GM21515 (cell line): Measurements from ENCODE around the gene LCN9.
"Not testable (repeated sequence)": the region's sequence is repeated elsewhere in the genome, so short reads cannot be mapped to it uniquely, and the experiment has no call there.

ENCODE experiments used
- ATAC-seq: cut with Tn5 transposase; IDR thresholded peaks from one replicate; pipeline ENCODE4 v1.9.1; 2021; ENCODE audit not compliant: unreplicated experiment

Gene LCN9

DNA sequence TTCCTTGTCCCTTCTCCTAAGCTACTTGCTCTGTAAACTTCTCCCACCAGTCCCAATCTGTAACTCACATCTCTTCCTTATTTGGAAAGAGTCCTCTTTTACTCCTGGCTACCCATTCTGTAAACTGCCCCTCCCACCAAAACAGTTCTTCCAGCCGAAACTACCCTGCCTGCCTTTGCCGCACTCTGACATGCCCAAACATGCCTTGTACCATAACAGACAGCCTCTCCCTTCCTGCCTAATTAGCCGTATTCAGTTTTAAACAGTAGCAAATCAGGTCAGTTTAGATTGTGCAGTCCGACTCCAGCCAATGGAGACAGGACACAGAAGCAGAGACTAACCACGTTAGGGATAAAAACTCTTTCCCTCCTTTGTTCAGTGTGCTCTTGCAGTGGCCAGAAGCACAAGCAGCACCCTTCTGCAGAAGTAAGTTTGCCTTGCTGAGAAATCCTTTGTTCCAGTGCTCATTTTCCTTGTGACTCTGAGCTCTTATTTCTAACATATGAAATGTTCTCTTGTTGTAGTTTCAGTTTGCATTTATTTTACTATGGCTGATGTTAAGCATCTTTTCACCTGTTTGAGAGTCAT, 18.4 kb upstream of the LCN9 start:
- no peak for ATAC-seq

DNA sequence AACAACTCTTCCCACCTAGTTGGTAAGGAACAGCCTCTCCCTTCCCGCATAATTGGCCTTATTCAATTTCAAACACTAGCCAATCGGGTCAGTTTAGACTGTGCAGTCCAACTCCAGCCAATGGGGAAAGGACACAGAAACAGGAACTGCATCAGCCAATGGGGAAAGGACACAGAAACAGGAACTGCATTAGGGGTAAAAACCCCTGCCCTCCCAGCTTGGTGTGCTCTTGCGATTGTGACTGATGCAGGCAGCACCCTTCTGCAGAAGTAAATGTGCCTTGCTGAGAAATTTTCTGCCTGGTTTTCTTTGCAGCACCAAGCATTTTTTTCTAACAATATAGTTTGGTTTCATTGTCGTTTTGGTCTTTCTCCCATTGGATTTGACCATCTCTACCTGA, 15.2 kb upstream of the LCN9 start:
- ATAC-seq: no peak

DNA sequence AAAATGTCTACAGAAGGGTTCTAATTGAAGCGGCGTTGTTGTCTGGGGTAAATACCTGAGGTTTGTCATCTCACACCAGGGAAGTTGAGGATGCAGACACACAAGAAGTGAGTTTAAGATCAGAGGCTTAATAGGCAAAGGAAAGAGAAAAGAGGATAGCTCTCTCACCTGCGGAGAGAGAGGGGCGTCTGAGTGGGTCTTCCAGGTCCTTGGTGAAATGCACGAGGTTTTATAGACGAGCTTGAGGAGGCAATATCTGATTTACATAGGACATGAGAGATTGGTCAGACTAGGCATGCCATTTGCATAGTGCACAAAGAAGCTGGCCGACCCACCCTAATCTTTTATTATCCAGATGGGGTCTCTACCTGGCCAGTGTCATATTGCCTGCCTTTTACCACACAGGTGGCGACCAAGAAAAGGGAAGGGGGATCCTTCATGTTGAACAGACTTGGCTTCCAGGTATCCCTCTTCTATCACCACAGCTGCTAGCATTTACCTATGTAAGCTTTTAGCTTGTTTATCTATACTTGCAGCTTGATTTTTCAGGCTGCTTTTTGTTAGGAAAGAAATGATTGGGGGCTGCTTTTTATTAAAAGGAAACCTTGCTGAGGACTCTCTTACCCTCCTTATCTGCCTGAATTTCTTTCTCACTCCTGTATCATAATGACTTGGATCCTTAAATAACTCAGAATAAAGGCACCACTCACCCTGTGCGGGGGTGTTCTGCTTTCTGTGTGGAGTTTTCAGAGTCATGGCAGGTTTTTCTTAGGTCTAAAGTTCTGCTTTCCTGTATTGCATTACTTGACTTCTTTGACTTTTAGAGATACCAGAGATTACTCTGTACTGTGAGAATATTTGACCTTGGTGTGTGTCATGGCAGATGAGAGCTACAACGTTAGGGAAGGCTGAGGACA, 14.4 kb upstream of the LCN9 start:
- no peak for ATAC-seq

DNA sequence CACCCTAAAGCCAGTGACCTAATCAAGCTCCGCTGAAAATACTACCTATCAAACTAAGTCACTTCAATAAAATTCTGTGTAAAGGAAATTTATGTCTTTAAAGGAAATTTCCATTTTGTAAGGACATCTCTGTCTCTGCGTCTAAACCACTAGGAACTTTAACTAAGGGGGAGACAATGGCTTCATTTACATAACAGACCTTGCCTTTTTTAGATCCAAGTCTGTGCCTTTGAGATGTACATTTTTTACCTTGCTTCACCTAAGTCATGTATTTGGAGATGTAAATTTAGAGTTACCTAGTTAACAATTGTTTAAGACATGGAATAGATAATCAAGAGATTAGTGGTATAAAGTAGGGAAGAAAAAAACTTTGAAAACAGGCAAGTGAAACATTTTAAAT, 13.6 kb upstream of the LCN9 start:
- no peak for ATAC-seq

DNA sequence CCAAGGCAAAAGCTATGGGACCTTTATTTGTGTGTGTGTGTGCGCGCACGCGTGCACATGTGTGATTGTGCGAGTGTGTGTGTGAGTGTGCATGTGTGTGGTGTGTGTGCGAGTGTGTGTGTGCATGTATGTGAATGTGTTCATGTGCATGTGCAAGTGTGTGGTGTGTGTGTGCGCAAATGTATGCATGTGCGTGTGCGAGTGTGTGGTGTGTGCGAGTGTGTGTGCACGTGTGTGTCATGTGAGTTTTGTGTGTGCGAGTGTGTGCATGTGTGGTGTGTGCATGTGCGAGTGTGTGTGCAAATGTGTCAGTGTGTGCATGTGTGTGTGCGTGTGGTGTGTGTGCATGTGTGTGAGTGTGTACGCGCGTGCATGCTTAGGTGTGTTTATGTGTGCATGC, 12.7 kb upstream of the LCN9 start:
- ATAC-seq: no peak

DNA sequence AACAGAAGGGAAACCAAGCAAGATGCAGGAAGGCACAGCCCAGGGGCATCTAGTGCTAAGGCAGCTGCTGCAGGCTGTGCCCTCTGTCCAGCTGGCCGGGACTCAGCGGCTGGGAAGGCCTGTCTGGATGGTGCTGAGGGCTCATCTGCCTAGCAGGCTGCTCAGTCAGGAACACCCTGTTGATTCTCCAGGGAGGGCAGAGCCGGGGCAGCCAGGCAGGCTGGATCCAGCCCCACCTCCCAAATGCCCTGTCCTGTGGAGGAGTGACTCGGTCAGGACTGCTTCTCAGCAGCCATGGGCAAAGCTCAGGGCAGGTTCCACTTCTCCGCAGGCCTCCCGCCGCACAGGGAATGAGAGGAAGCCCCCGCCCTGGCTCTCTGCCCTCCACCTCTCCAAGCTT, 7.8 kb upstream of the LCN9 start:
- ATAC-seq: no peak

DNA sequence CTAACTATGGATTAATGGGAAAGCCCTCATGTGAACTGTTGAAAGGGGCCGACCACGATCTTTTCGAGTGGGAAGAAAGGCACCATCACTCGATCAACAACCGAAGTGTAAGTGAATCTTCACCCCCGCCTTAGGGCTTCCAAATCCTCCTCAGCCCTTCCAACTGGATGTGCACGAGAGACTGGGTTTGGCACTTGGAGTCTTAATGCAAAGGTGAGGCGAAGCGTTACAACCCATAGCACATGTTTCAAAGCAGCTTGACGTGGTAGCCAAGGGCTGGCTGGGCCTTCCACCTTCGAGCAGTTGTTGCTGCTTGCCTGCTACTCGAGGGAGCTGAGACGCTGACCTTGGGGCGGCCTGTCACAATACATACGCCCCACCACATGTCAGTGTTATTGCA, 5.7 kb upstream of the LCN9 start:
- ATAC-seq: no peak

DNA sequence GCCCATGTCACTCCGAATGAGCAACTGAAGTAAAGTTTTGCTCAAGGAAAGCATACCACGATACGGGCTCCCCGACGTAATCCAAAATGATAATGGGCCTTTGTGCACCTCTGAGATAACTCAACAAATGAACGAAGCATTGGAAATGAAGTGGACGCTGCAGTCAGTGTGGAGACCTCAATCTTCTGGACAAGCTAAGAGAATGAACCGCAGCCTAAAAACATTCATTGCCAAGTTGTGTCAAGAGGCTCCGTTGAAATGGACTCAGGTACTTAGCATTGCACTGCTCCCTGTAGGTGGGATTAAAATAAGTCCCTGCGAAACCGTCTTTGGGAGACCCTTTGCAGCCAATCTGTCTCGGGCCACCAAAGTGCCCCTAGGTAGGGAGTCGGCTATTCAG, 3.9 kb upstream of the LCN9 start:
- ATAC-seq: no peak

DNA sequence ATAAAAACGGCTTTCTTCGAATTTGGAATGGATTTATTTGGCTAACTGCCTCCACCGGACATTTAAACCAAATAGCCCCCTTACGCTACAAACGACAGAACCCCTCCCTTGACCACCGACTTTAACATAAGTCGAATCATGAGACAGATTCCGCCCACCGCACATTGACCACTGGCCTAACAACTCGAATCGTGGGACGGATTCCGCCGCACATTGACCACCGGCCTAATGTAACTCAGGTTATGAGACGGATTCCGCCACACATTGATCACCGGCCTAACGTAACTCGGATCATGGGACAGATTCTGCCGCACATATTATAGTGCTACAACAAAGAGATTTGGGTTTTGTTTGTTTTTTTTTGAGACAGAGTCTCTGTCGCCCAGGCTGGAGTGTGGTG, 2.7 kb upstream of the LCN9 start:
- ATAC-seq: no peak

DNA sequence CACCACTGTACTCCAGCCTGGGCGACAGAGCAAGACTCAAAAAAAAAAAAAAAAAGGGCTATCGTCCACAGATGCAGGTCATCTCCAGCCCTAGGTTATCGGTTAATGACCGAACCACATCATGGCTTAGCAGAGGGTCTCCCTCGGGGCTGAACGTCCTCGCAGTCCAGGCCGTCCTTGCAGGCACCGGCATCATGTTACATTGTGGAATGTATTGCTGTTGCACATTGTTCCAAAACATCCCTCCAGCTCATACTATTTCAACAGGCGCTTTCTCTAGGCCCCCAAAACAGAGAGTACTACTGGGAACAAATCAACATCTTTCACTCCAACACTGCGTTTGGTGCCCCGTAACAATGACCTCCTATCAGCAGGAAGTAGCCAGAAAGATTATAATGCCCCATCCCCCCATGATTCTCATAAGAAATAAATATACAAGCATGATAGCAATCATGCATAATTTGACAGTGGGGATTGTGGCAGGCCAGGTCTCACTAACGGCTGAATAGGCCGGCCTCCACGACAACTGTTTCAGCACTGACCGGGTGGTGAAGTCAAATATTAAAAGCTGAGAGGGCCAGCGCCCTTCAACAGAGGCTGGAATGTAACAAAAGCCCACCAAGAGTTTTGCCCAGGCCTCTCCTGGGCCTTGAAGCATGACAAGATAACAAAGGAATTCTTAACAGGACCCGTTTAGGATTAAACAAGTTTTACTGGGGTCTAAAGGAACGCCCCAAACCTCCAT, 1.1 kb upstream of the LCN9 start:
- no peak for ATAC-seq

DNA sequence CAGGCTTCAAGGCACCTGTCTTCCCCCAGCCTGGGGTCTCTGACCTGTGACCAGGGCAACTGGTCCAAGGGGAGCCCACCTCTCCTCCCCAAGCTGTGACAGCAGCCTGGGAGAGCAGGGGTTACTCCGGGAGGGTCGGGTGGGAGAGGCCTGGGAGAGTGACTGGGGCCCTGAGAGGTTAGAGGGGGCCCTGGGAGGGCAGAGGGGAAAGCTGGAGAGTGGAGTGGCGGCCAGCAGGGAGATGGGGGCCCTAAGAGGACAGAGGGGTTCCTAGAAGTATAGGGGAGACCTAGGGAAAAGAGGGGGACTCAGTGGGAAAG, 302 bp downstream of the LCN9 start:
- ATAC-seq: no peak

DNA sequence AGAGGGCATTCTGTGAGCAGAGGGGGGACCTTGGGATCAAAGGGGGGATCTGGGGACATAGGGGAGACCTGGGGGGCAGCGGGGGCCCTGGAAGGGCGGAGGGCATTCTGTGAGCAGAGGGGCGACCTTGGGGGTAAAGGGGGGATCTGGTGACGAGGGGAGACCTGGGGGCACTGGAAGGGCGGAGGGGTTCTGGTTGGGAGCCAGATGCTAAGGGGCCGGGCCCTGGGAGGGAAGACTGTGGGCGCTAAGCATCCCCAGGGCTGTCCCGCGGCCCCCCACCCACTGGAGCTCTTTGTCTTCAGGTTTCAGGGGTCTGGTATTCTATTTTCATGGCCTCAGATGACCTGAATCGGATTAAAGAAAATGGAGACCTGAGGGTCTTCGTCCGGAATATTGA, 748 bp downstream of the LCN9 start:
- ATAC-seq: no peak

DNA sequence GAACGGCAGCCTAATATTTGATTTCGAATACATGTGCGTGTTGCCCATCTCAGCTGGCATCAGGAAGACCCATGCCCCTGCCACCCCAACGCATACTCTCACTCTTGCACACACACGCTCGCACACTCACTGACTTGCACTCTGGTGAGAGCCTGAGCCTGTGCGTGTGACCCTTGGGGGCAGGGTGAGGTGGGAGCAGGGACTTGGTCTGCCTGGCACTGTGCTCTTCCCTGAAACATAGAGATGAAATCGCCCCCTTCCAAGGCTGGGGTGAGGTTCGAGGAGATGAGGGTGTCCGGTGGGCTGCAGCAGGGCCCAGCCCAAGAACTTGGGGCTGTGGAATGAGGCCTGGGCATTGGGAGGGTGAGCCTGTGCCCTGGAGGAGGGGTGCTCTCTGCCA, 1.2 kb downstream of the LCN9 start:
- ATAC-seq: no peak

DNA sequence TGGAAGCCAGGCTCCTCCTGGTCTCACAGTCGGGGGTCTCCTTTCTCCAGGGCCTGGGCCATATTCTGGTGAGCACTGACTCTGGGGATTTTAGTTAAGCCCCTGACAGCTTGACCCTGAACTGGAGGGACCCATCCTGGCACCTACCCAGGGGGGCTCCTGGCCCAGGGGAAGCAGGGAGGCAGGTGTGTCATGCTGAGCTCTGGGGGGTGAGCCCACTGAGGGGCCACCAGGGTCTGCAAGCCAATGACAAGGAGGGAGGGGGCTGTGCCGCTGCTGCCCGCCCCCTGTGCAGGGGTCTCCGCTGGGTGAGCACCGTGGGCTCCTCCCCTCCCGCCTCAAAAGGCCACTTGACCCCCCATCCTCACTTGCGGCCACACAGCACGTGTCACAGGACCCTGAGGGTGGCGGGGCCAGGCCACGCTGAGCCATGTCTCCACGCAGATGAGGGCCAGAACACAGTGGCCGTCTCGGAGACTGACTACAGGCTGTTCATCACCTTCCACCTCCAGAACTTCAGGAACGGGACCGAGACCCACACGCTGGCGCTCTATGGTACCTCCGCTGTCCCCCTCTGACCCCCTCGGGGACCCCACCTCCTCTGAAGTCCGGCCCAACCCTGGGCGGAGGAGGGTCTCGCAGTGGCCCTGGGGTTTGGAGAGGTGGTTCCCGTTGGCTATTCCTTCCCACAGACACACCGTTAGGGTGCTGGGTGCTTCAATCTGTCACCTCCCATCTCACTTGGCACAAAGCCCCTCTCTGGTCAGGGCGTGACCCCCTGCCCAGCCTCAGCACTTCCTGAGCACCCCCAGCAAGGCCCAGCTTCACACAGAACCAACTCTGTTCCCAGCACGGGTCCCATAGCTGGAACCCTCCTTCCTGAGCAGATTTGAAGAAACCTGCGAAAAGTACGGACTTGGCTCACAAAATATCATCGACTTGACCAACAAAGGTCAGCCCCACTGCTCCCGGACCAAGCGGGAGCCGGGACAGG, 2.0 kb downstream of the LCN9 start:
- ATAC-seq: no peak

DNA sequence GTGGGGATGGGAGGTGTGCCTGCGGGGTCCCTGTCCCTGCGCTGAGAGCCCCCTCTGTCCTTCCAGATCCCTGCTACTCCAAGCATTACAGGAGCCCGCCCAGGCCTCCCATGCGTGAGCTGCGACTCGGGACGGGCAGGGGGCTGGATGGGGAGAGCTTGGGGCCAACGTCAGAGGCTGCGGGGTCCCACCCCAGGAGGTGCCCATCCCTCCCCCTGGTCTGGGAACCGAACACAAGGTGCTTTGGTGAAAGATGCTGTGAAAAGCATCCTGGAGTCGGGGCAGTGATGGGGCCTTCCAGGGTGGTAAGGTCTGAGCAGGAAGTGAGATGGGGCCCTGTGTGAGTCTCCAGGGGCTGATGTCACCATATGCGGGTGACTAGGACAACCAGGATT, 2.7 kb downstream of the LCN9 start:
- no peak for ATAC-seq

DNA sequence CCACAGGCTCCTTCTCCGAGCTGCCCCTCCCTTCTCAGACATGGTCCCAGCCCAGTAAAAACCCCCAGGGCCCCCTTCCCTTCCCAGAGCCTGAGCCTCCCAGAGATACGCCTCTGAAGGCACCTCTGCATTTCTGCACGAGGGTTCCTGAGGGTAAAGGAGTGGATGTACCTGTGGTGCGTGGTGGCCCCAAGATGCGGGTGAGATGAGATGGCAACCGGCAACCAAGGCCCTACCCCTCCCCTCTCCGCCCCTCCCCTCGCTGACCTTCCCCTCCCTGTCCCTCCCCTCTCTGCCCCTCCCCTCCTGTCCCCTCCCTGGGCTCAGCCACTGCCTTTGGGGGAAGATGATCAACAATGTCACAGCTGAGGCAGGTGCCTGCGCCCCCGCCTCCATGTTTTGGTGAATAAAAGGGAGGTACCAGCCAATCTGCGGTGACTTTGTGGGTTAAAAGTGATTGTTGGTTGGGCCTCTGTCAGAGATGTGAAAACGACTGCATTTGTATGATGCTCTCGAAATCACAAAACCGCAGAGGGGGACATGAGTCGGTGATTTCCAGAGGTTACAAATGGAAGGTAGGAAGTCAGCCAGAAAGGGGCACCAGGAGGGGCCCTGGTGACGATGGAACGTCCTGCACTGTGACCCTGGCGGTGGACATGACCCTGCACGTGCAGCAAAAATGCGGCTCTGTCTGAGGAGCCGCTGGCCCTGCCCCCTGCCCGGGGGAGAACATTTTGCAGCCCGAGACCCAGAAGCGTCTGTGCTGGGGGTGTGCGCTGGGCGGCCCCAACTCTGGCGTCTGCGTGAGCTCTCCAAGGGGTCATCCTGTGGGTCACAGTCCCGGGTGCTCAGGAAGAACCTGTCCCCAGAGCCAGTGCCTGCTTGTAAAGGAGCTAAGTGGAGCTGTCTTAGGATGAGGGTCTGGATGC, 3.7 kb downstream of the LCN9 start:
- no peak for ATAC-seq

DNA sequence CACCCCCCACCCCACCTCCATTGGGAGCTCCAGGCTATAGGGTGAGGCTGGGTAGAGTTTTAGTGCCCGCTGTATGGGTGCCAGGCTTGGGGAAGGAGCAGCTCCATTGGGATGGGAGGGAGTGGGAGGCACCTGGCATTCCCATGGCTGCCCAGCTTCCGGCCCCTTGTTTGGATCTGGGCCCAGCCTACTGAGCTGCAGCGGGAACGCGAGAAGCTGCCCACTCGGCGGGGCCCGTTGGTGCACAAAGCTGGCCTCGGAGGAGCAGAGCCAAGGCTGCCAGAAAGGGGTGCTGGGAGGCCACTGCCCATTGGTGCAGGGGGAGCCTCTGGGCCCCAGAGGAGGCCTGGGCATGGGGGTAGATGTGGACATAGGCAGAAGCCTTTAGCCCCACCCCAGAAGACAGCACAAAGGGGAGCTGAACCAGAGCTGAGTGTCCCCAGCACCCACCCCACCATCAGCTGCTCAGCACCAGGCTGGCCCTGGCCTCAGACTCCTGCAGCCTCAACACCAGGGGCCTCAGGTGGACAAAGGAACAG, 4.4 kb downstream of the LCN9 start:
- ATAC-seq: no peak

DNA sequence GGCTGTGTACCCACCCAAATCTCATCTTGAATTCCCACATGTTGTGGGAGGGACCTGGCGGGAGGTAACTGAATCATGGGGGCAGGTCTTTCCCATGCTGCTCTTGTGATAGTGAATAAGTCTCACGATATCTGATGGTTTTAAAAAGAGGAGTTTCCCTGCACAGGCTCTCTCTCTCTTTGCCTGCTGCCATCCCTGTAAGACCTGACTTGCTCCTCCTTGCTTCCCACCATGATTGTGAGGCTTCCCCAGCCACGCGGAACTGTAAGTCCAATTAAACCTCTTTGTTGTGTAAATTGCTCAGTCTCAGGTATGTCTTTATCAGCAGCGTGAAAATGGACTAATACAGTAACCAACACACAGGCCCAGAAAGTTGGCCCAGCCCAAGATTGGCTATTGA, 5.9 kb downstream of the LCN9 start:
- ATAC-seq: not testable (repeated sequence)

DNA sequence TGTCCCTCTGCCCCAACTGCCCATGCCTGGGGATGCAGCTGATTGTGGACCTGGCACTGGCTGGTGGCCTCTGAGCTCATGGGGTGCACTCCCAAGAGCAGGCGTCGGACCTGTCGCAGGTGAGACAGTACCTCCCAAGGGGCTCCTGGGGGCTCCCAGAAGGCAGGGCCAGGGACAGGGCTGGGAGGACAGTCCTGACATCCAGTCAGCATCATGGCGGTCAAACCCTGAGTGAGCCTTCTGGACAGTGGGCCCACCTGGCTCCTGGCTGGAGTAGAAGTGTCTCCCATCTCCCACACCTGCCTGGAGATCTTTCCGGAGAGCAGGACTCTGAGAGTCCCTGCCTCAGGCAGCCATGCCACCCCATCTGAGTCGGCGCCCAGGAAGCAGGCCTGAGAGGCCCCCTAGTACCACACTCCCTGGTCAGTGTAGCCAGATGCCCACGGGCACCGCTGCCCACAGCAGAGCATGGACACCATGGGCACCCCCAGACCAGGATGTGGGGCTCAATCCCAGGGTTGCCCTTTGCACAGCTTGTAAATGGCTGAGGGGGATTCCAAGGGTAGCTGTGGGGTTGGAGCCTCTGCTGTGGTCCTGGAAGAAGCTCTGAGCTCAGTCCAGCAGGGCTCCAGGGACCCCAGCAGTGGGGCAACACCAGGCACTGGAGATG, 6.6 kb downstream of the LCN9 start:
- no peak for ATAC-seq
